NCI-H2227 treated with DMSO at 0.1 percent for 48 hours (cell line): ENCODE data around the gene ECSCR.
A peak's percentile ranks its signal among the peaks of the same experiment; 100 is the strongest.
"Not testable (repeated sequence)": the region's sequence is repeated elsewhere in the genome, so short reads cannot be mapped to it uniquely, and the experiment has no call there.

Source experiments
- DNase-seq: peaks from one replicate; lab custom pipeline; 2025; lab: John Stamatoyannopoulos, UW

Gene ECSCR, protein sequence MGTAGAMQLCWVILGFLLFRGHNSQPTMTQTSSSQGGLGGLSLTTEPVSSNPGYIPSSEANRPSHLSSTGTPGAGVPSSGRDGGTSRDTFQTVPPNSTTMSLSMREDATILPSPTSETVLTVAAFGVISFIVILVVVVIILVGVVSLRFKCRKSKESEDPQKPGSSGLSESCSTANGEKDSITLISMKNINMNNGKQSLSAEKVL

GRCh38 chr5:139462586-139463276 is at the start of gene ECSCR:
Gene ECSCR, minus strand, starts transcription at chr5:139462743. Its CDS starts 73 bp downstream, at chr5:139462670.
- DNase-seq: no peak

- not testable (repeated sequence) for DNase-seq
These were observed 42.2 kb upstream of the ECSCR start for GRCh38 chr5:139504722-139505121.

- not testable (repeated sequence) for DNase-seq
These were observed 41.3 kb upstream of the ECSCR start for GRCh38 chr5:139503879-139504278.

DNA sequence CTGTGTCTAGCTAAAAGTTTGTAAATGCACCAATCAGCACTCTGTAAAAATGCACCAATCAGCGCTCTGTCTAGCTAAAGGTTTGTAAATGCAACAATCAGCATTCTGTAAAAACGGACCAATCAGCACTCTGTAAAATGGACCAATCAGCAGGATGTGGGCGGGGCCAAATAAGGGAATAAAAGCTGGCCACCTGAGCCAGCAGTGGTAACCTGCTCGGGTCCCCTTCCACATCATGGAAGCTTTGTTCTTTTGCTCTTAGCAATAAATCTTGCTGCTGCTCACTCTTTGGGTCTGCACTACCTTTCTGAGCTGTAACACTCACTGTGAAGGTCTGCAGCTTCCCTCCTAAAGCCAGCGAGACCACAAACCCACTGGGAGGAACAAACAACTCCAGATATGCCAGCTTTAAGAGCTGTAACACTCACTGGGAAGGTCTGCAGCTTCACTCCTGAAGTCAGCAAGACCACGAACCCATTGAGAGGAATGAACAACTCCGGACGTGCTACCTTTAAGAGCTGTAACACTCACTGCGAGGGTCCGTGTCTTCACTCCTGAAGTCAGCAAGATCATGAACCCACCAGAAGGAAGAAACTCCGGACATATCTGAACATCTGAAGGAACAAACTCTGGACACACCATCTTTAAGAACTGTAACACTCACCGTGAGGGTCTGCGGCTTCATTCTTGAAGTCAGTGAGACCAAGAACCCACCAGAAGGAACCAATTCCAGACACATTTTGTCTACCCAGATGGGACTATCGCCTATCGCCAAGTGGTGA is 40.7 kb upstream of the ECSCR start:
- not testable (repeated sequence) for DNase-seq

DNA sequence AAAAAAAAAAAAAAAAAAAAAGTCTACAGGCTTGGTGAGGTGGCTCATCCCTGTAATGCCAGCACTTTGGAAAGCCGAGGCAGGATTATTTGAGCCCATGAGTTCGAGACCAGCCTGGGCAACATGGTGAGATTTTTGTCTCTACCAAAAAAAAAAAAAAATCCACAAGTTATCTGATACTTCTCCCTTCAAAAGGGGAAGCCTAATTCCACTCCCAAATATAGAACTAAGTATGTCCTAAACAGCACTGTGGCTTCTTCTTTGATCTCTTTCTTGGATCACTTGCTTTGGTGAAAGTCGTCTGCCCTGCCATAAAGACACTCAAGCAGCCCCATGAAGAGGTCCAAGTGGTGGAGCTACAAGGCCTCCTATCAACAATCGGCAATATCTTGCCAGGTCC is 38.8 kb upstream of the ECSCR start:
- DNase-seq: no peak

DNA sequence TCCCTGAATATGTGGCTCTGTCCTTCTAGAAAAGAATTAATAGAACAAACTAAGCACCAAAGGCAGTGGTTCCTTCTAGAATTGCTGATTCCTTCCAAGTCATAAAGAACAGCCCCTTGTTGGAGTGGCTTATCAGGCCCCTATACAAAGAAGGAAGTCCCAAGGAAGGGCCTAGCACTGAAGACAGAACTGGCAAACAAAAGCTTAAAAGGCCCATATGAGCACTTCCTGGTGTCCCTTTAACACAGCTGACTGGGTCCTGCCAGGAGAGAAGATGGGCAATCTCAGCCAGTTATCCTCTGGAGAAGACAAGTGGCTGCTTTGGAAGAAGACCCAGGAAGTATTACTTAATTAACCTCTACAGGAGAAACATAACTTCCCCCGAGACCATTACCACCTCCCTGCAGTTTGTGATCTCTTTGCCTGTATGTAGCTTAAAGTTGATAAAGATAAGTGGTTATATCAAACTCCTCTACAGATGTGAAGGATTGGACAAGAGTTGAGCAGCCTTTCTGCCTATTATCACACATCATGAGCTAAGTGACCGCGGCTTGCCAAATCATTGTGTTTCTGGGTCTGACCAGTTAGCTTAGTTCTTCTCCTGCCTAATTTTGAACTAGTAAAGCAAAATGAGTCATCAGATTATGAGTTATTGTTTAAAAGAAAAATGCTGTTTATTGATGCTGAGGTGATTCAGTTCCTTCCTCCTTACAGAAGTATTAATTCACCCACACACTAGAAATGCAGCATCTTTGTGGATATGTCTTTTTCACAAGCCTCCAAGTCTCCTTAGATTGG is 33.3 kb upstream of the ECSCR start:
- DNase-seq: no peak

- no peak for DNase-seq
These were observed 32.3 kb upstream of the ECSCR start for GRCh38 chr5:139494832-139495231.

DNA sequence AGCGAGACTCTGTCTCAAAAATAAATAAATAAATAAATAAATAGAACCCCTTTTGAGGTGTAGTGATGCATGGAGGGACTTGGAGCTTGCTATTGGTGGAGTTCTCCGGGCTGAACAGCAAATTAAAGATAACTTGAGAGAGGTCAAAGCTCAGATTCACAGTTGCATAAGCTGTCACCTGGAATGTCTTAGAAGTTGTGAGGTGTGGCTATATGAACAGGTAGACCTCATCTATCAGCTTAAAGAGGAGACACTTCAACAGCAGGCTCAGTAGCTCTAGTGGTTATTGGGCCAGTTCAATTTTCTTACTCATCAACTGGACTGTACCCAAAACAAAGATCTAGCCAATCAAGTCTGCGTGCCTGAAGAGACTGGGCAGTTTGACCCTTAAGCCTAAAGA is 31.7 kb upstream of the ECSCR start:
- DNase-seq: no peak

- DNase-seq: no peak
These were observed 30.2 kb upstream of the ECSCR start for GRCh38 chr5:139492700-139493192.

DNA sequence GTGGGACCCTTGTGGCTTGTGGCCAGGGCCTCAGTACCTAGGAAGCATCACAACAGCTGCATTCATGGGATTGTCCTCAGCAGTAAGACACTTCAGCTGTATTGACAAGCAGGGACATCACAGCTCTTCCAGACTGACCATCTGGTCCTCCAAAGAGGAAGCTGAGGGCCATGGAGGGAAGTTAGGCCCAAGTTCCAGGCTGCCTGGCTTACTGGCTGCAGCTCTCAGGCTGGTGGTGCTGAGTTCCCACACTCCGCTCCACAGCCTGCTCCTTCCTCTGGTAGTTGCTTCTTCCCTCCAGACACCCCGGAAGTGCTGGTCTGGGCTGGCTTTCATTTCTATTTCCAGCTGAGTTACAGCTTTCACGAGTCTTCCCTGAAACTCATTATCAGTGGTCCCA is 25.7 kb upstream of the ECSCR start:
- no peak for DNase-seq

GRCh38 chr5:139486201-139486600 is 23.7 kb upstream of the ECSCR start:
- DNase-seq: no peak

GRCh38 chr5:139482890-139483208 is 20.3 kb upstream of the ECSCR start:
- DNase-seq: not testable (repeated sequence)

DNA sequence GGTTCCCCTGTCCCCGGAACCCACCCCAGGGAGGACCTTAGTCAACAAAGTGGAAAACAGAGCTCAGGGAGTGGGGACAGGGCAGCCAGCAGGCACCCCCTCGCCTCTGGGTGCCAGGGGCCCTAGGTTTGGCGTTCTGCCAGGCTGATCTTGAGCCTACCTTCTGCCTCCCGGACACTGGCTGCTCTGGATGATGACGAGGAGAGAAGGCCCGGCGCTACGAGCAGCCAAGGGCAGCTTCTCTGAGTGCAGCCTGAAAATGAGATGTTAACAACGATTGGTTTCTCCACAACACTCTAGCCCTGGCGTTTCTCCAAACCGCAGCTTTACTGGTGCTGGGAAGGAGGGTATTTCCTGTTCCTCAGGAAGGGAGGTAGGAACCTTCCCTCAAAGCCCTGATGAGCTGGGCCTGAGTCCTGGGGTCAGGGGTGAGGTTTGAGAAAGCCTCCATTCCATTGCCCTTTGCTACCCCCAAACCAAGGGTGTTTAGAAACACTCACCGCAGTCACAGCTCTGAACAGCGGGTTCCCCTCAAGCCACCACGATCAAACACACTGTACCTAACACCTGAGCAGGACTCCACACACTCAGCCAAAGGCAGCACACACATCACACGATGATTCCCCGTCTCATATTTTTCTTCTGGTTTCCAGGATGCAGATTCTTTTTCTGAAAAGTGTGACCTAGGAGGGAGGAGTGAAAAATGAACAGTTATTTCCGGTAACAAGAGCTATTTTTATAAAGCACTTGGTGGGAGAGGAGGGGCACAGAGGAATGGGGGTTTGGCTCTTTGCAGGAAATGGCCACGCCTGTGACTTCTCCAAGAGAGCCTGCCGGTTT is 19.7 kb upstream of the ECSCR start, which contains the start of gene STING1:
TSS of gene STING1 (minus strand) at position 709 of the 840 bp plus-strand sequence. CDS start 1,054 bp downstream, outside the sequence.
- peak; percentile 22 for DNase-seq

GRCh38 chr5:139481580-139482049 is 19.1 kb upstream of the ECSCR start:
- DNase-seq: no peak

- no peak for DNase-seq
These were observed 18.6 kb upstream of the ECSCR start for GRCh38 chr5:139481122-139481533.

GRCh38 chr5:139479729-139480128 is 17.2 kb upstream of the ECSCR start:
- DNase-seq: not testable (repeated sequence)

GRCh38 chr5:139478657-139479423 is 16.3 kb upstream of the ECSCR start:
- DNase-seq: not testable (repeated sequence)

GRCh38 chr5:139475865-139476617 is 13.5 kb upstream of the ECSCR start:
- DNase-seq: no peak
